ENCODE measurements around the gene HSPB1.

- TF ChIP-seq CTCF (IDR thresholded peaks at IDR 0.05) = no peak
- TF ChIP-seq EP300 (IDR thresholded peaks at IDR 0.05) = no peak
- TF ChIP-seq POLR2A (IDR thresholded peaks at IDR 0.05) = no peak
Observed at GRCh38 chr7:76267894-76268183, 34.6 kb upstream of the HSPB1 start.

Measured in suprapubic skin (tissue), 3 donors.